HG02973 (cell line): ENCODE data around the gene SNAP47.

ENCODE experiments used
- ATAC-seq: cut with Tn5 transposase; IDR thresholded peaks from one replicate; pipeline ENCODE4 v1.9.1; 2021; ENCODE audit warnings: moderate library complexity; ENCODE audit not compliant: unreplicated experiment

The SNAP47 gene

DNA sequence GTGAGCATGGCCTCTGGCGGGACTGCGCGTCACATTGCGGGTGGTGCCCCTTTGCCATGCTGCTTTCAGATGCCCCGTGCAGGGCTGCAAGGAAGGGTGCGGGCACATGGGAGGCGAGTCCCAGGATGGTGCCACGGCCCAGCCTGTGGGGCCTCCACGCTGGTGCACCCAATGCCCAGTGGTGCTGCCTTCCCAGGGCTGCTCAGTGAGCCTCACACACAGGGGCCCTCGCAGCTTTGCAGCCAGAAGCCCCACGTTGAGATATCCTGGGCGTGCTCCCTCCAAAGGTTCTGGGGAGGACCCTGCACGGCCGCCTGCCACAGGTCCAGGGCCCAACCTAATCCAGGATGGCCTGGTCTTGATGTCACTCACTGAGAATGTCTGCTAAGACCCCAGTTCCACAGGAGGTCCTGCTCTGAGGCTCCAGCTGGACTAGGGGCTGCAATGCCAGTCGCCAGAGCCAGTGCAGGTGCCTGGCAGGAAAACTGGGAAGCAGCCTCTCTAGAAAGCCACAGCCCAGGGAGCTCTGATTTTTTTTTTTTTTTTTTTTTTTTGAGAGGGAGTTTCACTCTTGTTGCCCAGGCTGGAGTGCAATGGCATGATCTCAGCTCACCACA, 46.2 kb downstream of the SNAP47 start:
- ATAC-seq: no peak

DNA sequence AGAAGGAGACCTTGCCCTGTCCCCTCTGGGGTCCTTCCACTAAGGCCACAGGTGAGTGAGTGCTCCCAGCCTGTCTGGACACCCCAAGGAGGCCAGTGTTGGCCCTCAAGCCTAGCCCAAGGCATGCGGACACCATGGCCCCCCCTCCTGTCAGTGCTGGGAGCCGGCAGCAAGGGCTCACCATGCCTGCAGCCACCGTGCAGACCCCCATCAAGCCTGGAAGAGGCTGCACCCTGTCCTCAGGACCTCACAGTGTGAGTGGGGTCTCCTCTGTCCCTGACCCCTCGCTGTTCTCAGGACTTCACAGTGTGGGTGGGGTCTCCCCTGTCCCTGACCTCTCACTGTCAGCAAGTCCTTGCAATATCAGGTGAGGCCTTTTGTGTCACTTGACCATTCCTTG, 47.0 kb downstream of the SNAP47 start:
- ATAC-seq: no peak

DNA sequence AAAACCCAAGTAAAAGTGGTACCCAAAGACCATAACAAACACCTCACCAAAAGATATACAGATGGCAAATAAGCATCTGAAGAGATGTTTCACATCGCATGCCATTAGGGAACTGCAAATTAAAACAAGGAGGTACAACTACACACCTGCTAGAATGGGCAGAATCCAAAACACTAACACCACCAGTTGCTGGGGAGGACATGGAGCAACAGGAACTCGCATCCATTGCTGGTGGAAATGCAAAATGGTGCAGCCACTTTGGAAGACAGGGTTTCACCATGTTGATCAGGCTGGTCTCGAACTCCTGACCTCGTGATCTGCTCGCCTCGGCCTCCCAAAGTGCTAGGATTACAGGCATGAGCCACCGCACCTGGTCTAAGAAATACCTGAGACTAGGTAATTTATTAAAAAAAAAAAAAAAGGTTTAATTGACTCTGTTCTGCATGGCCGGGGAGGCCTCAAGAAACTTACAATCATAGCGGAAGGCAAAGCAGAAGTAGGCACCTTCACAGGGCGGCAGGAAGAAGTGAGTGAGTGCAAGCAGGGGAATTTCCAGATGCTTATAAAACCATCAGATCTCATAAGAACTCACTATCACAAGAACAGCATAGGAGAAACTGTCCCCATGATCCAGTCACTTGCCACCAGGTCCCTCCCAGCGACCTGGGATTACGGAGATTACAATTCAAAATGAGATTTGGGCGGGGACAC, 50.0 kb downstream of the SNAP47 start:
- no peak for ATAC-seq

DNA sequence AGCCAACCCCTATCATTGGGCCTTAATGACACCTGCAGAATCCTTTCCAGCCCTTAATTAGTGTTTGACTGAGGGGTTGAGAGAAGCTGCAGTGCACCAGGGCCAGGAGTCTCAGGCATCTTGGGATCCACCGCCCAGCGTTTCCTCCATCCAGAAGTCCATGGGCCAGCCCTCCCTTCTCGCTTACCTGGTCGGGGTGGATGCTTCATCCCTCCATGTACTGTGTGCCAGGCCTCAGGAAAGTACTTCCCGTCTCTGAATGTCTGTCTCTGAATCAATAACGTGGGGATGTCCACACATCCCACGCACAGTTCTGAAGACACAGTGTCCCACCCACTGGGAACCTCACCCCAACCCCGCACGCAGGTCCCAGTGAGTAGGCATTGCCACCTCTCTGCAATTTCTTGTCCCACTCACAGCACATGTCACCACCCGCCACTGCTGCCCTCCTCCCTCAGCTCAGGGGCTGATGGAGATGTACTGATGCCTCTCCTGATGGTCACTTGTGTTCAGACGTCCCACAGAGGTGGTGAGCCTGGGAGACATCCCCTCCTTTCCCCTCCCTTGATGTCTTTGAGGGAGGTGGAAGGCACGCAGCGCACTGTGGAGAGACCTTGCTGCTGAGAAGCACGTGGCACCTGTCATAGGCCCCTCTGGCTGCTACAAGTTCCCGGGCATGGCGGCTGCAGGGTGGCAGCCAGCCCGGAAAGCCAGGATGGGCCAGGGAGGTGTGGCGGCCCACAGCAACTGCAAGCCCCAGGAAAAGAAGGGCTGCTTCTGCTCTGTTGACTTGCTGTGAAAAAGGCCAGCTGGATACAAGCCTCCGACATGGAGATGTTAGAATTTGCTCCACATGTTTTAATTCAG, 50.8 kb downstream of the SNAP47 start:
- no peak for ATAC-seq

DNA sequence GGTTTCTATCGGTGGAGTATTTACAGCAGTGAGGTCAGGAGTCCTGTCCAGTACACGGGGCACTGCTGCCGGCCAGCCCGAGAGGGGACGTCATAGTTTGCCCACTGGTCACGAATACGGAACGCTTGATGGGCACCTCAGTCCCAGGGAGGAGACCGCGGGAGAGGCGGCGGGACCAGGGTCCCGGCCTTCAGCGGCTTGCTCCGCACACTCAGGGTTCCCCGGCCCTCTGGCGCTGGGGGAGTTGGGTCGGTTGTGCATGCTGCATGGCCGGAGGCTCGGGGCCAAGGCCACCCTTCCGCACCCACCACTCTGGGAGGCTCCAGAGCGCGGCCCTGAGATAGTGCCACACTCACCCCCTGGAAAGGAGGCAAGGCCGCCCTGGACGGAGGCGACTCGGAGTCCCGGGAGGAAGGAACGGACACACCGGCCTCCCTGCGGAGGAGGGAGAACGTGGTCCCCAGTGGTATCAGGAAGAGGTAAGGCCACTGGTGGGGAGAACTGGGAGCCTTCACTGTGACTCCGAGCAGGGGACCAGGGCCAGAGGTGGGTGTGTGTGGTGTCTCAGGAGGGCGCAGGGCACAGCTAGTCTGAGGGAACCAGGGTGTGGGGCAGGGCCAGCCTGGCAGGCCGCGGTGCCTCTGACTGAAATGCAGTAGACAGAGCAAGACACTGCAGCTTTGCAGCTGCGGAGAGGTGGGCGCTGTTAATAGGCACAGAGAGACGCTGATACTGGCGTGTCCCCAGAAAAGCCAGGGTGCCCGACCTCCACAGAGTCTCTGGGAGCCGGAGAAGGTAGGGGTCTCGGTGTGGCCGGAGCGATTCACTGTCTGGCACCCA, 51.7 kb downstream of the SNAP47 start:
- ATAC-seq: no peak

DNA sequence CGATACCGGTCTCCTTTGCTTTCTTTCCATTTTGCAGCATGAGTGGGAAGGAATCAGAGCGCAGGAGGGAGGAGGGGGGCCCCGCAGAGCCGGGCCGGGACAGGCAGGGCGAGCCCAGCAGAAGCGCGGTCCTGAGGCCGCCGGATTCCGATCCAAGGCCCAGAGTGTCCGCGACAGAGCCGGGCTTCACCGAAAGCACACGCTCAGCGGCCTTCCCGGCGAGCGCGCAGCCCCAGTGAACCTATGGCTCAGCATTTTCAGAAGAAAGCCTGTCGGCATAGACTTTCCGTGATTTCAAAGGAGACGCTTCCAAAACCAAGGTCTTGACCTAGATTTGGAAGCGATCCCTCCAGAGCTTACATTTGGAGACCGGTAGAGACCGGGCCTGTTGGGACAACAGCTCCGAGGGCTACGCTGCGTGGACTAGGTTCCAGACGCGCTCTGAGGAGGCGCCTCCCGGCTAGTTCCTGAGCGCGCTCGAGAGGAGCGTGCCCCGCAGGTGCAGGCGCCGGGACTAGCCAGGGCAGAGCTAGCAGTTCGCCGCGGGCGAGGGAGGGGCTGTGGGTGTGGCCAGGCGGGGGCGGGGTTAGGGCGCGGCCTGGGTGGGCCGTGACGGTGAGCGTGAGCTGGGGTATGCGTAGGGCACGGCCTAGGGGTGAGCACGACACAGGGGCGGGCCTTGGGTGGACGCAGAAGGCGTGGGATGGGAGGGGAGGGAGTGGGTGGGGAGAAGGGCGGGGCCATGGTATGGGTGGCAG, 52.5 kb downstream of the SNAP47 start:
- peak; percentile 88 for ATAC-seq

DNA sequence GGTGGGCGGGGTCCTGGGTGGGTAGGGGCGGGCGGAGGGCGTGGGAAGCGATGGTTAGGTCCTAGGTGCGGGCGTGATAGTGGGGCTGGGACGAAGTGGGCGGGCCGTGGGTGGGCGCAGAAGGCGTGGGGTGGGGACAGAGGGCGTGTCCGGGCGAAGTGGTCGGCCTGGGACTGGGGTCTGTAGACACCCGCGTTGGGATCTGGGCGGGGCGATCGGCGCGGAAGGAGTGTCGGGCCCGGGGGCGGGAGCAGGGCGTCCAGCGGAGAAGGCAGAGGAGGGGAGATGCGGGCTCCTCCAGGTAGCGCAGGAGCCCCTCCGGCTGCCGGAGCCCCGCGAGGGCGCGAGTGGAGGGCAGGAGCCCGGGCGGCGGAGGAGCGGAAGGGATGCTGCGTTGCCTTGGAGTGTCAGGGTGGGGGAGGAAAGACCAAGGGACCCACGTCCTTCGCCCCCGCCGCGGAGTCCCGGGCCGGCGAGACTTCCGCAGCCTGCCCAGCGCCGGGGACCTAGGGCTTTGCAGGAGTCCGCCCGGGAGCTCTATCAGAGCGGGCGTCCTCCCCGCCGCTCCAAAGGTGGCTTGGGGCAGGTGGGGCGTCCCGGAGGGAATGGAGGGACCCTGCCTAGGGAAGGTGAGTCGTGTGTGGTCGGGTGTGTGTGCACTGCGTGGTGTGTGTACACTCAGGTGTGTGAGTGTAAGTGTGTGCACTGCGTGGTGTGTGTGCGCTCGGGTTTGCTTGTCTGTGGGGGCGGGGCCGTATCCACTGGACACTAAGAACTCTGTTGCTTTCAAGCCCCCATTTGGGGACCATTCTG, 53.2 kb downstream of the SNAP47 start:
- ATAC-seq: peak; percentile 46

DNA sequence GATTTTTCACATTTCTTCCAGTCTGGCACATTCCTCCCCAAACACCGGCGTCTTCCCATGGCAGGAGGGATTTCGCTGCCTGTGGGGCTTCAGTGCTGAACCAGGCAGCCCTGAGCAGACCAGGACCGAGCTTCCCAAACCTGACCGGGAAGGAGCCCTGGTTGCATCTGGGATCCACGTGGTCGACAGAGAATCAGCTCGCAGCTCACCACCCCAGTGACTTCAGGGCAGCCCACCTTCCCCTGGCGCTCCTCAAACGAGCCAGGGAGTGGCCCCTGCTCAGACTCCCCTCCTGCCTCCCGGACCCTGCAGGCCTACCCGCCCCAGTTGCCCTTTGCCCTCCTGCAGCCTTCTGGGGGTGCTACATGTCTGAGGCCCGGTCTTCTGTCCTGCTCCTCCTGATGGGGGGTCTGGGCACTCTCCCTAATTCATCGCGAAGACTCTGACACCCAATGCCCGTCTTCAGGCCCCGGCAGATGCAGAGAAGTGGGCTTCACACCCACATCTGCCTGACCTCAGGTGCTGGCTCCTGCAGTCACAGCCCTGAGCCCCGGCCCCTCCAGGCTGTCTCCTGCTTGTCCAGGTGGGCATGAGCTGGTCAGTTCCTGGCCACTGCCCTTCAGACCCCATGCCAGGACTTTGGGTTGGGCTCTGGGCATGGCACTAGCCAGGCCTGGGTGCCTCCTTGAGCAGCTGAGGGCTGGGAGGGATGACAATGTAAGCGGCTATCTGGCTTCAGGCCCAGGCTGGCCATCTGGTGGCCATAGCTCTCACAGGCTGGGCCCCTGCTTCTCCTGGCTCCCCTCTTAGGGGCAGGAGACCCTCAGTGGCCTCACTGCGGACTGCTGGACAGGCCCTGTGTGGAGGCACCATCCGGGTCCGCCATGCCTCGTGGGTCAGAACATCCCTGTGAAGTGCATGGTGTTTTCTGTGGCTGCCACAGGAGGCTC, 54.1 kb downstream of the SNAP47 start:
- no peak for ATAC-seq

DNA sequence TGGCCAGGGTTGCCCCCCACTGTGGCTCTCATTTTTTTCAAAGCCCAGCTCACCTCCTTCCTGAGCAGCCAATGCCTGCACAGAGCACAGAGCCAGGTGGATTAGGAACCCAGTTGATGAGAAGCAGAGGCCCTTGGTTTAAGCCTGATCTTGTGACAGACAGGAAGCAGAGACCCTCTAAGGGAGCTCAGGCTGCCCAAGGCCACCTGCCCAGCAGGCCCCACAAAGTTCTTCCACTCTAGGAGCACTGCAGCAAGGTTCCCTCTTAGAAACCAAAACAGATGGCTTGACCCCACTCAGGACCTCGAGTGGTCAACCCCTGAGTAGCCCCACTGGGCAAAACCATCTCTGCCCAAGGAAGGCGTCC, 54.8 kb downstream of the SNAP47 start:
- no peak for ATAC-seq

DNA sequence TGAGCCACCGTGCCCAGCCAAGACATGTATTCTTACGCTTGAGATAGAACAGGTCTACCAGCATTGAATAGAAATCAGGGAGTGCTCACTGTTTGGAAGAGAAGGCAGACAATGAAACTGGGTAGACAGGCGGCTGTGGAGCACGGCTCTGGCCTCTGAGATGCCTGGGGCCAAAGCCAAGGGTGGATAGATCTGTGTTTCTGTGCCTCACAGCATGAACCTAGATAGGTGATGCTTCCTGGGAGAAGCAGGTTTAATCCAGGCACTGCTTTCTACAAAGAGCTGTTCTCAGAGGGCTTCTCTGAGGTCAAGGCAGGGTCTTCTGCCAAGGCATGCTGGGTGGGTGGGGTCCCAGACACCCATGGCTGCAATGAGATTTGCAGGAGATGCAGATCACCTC, 55.6 kb downstream of the SNAP47 start:
- ATAC-seq: no peak

DNA sequence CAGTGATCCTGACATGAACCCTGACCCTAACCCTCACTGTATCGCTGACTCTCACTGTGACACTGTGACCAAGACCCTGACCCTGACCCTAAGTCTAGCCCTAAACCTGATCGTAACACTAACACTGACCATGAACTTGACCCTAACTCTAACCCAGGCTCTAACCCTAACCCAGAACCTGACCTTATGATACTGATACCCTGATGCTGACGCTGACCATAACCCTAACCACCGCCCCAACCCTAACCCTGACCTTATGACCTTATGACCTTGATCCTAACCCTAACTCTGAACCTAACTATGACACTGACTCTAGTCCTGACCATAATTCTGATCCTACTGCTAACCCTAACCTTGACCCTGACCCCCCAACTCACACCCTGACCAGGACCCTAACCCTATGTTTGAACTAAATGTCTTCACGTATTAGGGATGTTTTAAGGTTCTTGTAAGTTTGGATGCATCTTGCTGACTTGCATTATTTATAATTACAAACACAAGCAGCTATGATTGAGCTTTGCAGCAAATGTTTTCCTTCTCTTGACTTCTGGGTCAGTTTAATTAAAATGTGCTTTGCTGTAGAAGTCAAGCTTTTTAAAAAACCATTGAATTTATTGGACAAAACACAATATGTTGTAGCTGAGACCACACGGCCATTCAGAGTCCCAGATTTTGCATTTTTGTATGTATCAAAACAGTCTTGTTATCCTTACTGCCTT, 56.3 kb downstream of the SNAP47 start:
- ATAC-seq: no peak

DNA sequence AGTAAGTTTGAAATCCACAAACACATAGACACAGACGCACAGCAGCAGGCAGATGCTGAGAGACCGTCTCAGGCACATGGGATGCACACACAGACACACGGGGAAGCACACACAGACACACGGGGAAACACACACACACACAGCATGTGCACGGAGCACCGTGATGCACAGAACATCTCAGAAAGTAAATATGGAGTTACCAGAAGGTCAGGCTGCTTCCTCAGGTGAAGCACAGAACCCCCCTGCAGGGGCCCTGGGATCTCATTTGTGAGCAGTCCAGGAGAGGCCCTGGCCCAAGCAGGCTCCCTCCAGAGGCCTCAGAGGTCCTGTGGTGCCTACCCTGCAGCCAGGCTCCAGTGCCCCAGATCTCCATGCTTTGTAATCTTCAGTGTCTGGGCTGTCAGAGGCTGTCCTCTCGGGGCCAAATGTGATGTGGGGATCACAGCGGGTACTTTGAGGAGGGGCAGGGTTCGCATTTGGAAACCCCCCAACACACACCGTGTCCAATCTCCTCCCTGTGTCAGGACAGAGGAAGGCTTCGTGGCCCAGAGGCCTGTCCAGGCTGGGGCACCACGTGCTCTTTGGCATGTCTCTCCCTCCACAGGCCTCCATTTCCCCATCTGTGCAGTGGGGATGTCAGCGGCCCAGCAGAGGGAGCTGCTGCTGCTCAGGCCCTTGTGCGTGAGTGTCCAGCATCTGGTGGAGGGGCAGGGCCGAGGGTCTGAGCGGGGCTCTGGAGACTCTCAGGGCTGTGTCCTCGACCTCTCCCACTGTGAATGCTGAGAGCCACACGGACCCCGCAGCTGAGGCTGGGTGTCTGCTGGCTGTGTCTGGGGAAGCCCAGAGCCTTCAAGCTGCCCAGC, 57.2 kb downstream of the SNAP47 start:
- no peak for ATAC-seq

DNA sequence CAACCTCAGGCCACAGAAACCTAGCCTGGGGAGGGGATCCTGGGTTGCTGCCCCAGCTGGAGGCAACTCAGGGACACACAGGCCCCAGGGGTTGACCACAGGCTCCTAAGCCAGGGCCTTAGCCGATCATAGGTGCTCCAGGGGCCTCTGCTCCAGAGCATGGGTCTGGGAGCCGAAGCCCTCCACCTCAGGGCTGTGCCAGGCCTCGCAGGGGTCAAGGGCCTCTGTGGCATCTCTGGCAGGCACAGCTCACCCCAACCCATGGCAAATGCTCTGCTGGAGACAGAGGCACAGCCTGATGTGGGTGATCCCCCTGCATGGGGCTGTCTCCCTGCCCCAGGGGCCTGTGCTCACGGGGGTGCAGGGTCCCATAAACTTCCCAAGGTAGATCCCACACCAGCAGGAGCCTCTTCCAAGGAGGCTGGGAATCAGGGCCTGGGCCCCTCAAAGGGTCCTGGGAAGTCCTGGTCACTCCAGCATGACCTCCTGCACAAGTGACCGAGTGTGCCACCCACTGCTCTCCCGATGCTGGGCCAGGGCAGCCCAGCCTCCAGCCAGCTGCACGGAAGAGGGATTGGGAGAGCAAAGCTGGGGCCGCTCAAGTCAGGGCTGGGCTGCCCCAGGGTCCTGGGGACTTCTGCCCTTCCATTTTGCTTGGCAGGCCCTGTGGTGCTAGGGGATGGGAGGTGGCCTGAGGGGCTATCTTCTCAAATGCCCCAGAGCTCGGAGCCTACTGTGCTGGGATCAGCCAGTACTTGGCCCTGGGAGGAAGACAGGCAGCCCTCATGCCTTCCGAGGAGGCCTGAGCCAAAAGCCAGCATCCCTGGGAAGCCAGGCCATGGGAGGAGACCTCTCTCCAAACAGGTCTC, 58.1 kb downstream of the SNAP47 start:
- no peak for ATAC-seq

DNA sequence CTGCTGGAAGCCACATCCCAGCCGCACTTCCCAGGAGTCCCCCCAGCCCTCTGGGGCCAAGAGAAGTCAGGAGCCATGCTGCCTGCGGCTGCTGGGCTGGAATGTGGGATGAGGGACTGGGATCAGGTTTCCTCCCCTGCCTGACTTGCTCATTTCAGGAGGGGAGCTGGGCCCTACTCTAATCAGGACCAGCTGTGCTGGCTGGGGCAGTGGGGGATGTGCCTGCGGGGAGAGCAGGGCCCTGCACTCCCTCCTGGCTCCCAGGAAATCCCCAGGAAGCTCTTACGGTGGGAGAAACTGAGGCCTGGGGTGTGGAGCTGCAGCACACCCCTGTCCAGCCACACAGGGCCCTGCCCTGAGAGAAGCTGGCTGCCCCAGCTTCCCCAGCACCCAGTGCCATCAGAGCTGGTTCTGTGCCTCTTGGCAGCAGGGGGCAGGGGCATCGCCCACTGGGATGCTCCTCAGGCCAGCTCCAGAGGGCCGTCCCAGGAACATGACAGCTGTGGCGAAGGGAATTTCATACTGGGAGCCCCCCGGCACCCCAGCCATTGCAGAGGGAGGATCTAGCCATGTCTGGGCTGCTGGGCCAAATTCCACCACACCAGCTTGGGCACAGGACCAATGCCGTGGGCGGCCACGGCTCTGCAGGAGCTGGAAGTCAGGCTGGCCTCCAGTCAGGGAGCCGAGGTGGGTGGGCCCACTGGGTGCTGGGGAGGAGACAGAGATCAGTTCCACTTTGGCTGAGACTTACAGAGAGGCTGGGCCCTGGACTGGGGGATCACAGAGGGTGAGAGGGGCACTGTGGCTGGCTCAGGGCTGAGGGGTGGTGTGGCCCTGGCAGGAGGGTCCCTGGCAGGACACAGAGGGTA, 58.9 kb downstream of the SNAP47 start:
- ATAC-seq: no peak

DNA sequence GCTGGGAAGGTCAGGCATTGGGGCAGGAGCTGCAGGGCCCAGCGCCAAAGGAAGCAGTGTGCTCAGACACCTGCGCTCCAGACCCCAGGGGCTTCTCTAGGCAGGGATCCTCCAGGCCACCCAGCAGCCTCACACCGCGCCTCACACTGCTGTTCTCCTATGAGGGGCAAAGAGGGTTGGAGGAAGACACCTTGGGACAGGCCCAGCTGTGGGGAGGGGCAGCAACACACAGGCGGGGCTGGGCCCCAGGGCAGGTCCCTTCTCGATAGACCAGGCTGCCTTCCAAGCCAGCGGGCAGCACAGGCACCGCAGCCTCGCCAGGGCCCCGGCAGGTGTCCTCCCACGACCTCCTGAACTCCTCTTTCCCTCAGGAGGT, 59.6 kb downstream of the SNAP47 start:
- ATAC-seq: no peak
